ENCODE results near the gene XKR3.

The XKR3 gene

GRCh38 chr22:16793831-16794230 lies 31.4 kb downstream of the XKR3 start:
- peaks cover 0 to 6% (median 0%) of the 10 kb centered on the region in 11 experiments; a peak in 2 of 22 replicates for H3K9me3 ChIP-seq (replicated peaks in 1 of 11)
- peaks cover 0 to 13% (median 7%) of the 10 kb centered on the region in 10 experiments; a peak in 12 of 20 replicates for H3K4me1 ChIP-seq
- no peak for TF ChIP-seq Cebpa-rat (IDR thresholded peaks at IDR 0.05)
- peaks cover 0 to 2% (median 0%) of the 10 kb centered on the region in 11 experiments; a peak in 1 of 22 replicates for H3K27me3 ChIP-seq
- H4K20me1 ChIP-seq: no peaks in the 10 kb centered on the region
- no peak overlapping the region for H3K9ac ChIP-seq
- H3K27ac ChIP-seq: no peak overlapping the region
- no peak overlapping the region for H3K4me3 ChIP-seq
- H3K4me2 ChIP-seq: no peak overlapping the region
- H3K36me3 ChIP-seq: no peaks in the 10 kb centered on the region

- peak overlapping the region in 8 of 11 experiments; percentile 5 to 60 (median 32); a peak in 12 of 22 replicates for H3K4me2 ChIP-seq
- H3K36me3 ChIP-seq: no peaks in the 10 kb centered on the region
- H3K9ac ChIP-seq: no peak overlapping the region
- no peak for TF ChIP-seq Cebpa-rat (IDR thresholded peaks at IDR 0.05)
- H4K20me1 ChIP-seq: no peaks in the 10 kb centered on the region
- no peak overlapping the region for H3K4me3 ChIP-seq
- peaks cover 0 to 6% (median 0%) of the 10 kb centered on the region in 11 experiments; a peak in 2 of 22 replicates for H3K9me3 ChIP-seq (replicated peaks in 1 of 11)
- H3K27me3 ChIP-seq: peaks cover 0 to 3% (median 0%) of the 10 kb centered on the region in 11 experiments; a peak in 1 of 22 replicates
- peaks cover 0 to 11% (median 7%) of the 10 kb centered on the region in 10 experiments; a peak in 12 of 20 replicates for H3K4me1 ChIP-seq
- no peak overlapping the region for H3K27ac ChIP-seq
These were observed 35.2 kb downstream of the XKR3 start for GRCh38 chr22:16789860-16790493.

DNA sequence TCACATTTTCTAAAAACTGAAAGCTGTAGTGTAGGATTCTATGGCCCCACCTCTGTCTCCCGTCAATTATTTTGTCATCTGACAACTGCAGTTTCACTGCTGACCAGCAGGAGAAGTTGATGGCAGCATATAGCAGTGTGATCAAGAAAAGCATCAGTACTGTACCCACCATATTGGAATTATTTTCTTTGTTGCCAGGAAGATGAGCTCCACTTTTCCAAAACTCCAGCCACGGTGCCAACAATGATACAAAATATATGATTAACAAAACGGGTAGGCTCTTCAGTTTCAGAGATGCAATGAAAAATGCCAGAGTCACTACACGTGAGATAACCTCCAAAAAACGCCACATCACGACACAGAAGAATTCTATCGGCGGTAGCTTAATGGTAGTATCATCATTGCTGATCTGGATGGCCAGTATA lies 41.3 kb downstream of the XKR3 start:
- Histone ChIP-seq H3K36me3 (no peaks in the 10 kb centered on the region), H3K4me2 (no peak overlapping the region), H4K20me1 (no peaks in the 10 kb centered on the region), H3K9ac (no peak overlapping the region), H3K27ac (no peak overlapping the region), H3K4me1 (peaks cover 0 to 2% (median 0%) of the 10 kb centered on the region in 10 experiments; a peak in 6 of 20 replicates), H3K4me3 (no peak overlapping the region), H3K9me3 (replicated peaks in 1 of 11) (no peaks in the 10 kb centered on the region), H3K27me3 (peaks cover 0 to 2% (median 0%) of the 10 kb centered on the region in 11 experiments; a peak in 1 of 22 replicates)
- no peak for TF ChIP-seq Cebpa-rat (IDR thresholded peaks at IDR 0.05)

DNA sequence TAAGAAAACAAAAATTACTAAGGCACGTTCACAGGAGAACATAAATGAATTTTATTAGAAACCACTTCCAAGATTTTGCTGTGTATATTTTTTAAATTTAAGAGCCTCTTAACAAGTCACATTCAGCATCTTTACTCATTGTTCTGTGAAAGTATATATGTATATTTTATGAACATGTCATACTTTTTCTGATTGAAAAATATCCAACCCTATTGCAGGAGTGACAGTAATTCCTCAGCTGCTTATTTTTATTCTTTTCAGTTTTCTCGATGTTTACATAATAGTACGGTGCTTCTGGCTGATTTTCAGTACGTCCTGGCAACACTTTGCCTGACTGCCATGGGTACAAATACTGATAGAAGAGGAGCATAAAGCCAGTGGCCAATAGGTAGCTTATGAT lies 41.8 kb downstream of the XKR3 start:
- Histone ChIP-seq H3K27me3 (no peaks in the 10 kb centered on the region), H4K20me1 (no peaks in the 10 kb centered on the region), H3K9ac (no peak overlapping the region), H3K4me3 (no peak overlapping the region), H3K4me1 (peaks cover 0 to 7% (median 2%) of the 10 kb centered on the region in 10 experiments; a peak in 6 of 20 replicates), H3K9me3 (replicated peaks in 1 of 11) (no peaks in the 10 kb centered on the region), H3K36me3 (no peaks in the 10 kb centered on the region), H3K4me2 (no peak overlapping the region), H3K27ac (no peak overlapping the region)
- no peak for TF ChIP-seq Cebpa-rat (IDR thresholded peaks at IDR 0.05)

- H3K4me3 ChIP-seq: no peak overlapping the region
- H3K9ac ChIP-seq: no peak overlapping the region
- H3K4me2 ChIP-seq: no peak overlapping the region
- no peak overlapping the region for H3K27ac ChIP-seq
- no peaks in the 10 kb centered on the region for H3K36me3 ChIP-seq
- no peak for TF ChIP-seq Cebpa-rat (IDR thresholded peaks at IDR 0.05)
- H3K4me1 ChIP-seq: peaks cover 0 to 7% (median 2%) of the 10 kb centered on the region in 10 experiments; a peak in 6 of 20 replicates
- no peaks in the 10 kb centered on the region for H4K20me1 ChIP-seq
- H3K27me3 ChIP-seq: no peaks in the 10 kb centered on the region
- no peaks in the 10 kb centered on the region for H3K9me3 ChIP-seq (replicated peaks in 1 of 11)
These were observed 43.4 kb downstream of the XKR3 start for GRCh38 chr22:16781764-16782329.

DNA sequence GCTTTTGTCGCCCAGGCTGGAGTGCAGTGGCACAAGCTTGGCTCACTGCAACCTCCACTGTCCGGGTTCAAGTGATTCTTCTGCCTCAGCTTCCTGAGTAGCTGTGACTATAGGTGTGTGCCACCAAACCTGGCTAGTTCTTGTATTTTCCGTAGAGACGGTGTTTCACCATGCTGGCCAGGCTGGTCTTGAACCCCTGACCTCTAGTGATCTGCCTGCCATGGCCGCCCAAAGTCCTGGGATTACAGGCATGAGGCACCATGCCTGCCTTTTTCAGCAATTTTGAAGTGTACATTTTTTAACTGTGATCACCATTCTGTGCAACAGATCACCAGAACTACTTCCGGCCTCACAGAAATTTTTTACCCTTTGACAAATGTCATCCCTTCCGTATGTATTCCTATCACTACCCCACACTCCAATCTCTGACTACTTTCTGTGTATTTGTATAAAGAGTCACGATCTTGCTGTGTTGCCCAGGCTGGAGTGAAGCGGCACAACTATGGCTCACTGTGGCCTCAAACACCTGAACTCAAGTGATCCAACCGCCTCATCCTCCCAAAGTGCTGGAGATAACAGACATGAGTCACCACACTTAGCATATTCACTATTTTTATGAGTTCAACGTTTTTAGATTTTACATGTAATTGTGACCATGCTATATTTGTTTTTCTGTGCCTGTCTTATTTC lies 44.0 kb downstream of the XKR3 start:
- Histone ChIP-seq H3K4me3 (no peak overlapping the region), H3K9ac (no peak overlapping the region), H3K27ac (no peak overlapping the region), H3K36me3 (no peaks in the 10 kb centered on the region), H3K27me3 (no peaks in the 10 kb centered on the region), H3K4me2 (no peak overlapping the region), H3K4me1 (peaks cover 0 to 7% (median 2%) of the 10 kb centered on the region in 10 experiments; a peak in 6 of 20 replicates), H3K9me3 (replicated peaks in 1 of 11) (no peaks in the 10 kb centered on the region), H4K20me1 (no peaks in the 10 kb centered on the region)
- TF ChIP-seq Cebpa-rat (IDR thresholded peaks at IDR 0.05): no peak

- H3K27ac ChIP-seq: no peak overlapping the region
- no peak overlapping the region for H3K9ac ChIP-seq
- no peaks in the 10 kb centered on the region for H4K20me1 ChIP-seq
- no peak overlapping the region for H3K4me2 ChIP-seq
- no peak overlapping the region for H3K4me3 ChIP-seq
- peaks cover 0 to 7% (median 5%) of the 10 kb centered on the region in 11 experiments; a peak in 13 of 22 replicates for H3K9me3 ChIP-seq (replicated peaks in 1 of 11)
- no peaks in the 10 kb centered on the region for H3K36me3 ChIP-seq
- no peaks in the 10 kb centered on the region for H3K27me3 ChIP-seq
- H3K4me1 ChIP-seq: peaks cover 0 to 17% (median 12%) of the 10 kb centered on the region in 10 experiments; a peak in 17 of 20 replicates
- TF ChIP-seq Cebpa-rat (IDR thresholded peaks at IDR 0.05): no peak
These were observed 47.8 kb downstream of the XKR3 start for GRCh38 chr22:16777284-16777924.

DNA sequence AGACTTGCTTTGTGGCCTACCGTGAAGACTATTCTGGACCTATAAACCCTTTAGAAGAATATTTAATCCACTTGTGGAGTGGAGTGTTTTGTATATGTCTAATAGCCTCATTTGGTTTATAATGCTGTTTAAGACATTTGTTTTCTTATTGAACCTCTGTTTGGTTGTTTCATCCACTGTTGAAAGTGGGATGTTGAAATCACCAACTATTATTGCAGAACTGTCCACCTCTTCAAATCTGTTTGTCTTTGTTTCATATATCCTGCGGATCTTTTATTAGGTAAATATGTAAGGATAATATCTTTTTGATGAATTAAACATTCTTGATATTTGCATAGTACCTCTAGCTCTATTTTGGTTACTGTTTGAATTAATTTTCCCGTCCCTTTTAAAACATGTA lies 49.1 kb downstream of the XKR3 start:
- no peak for TF ChIP-seq Cebpa-rat (IDR thresholded peaks at IDR 0.05)
- Histone ChIP-seq H3K4me1 (peaks cover 0 to 17% (median 12%) of the 10 kb centered on the region in 10 experiments; a peak in 17 of 20 replicates), H3K4me2 (no peak overlapping the region), H4K20me1 (no peaks in the 10 kb centered on the region), H3K27ac (no peak overlapping the region), H3K9me3 (replicated peaks in 1 of 11) (peaks cover 0 to 7% (median 5%) of the 10 kb centered on the region in 11 experiments; a peak in 13 of 22 replicates), H3K9ac (no peak overlapping the region), H3K4me3 (no peak overlapping the region), H3K36me3 (no peaks in the 10 kb centered on the region), H3K27me3 (no peaks in the 10 kb centered on the region)
